CD4-positive, alpha-beta memory T cell (primary cell): ENCODE results near the gene REG1A. TPM values are rescaled to one million over a fixed set of nuclear protein-coding genes. Genes with fewer than 3 reads are reported as not detected.

Source experiments
- CTCF ChIA-PET: fragments of 350-600 bp; sonication (Branson Sonifier 250); formaldehyde crosslinking; loops from one replicate; lab custom pipeline; 2021; ENCODE audit warnings: inconsistent platforms; ENCODE audit not compliant: partially characterized antibody; lab: Charles Lee
- POLR2A ChIA-PET: fragments of 350-600 bp; sonication (Branson Sonifier 250); formaldehyde crosslinking; loops from one replicate; lab custom pipeline; 2021; ENCODE audit not compliant: partially characterized antibody; lab: Charles Lee
- DNase-seq, 5 donors: peaks; one replicate each; pipeline versions ENCODE4 v3.0.0 to v3.0.0-alpha.2; 2020 to 2022; ENCODE audit warnings: mixed read lengths in 1 of 5
- H3K27ac ChIP-seq: one replicate; pipeline ENCODE4 v1.7.0; 2013; ENCODE audit warnings: low read depth, low read length
- H3K27me3 ChIP-seq: 2 replicates; pipeline ENCODE4 v1.7.0; 2013; ENCODE audit warnings: mild to moderate bottlenecking, low read length, moderate library complexity; ENCODE audit not compliant: insufficient read depth
- H3K36me3 ChIP-seq: 2 replicates; pipeline ENCODE4 v1.7.0; 2013; ENCODE audit warnings: mild to moderate bottlenecking, low read length, moderate library complexity; ENCODE audit not compliant: insufficient read depth
- H3K4me1 ChIP-seq: 2 replicates; pipeline ENCODE4 v1.7.0; 2013; ENCODE audit warnings: mild to moderate bottlenecking, low read length, moderate library complexity; ENCODE audit not compliant: insufficient read depth
- H3K4me3 ChIP-seq, 2 donors: one replicate each; pipeline ENCODE4 v1.7.0; 2013; ENCODE audit warnings: low read length in 2 of 2, mild to moderate bottlenecking in 1 of 2
- H3K9me3 ChIP-seq, 2 donors: one replicate each; pipeline ENCODE4 v1.7.0; 2013; ENCODE audit warnings: low read length in 2 of 2, control low read depth in 1 of 2; ENCODE audit not compliant: control insufficient read depth in 1 of 2
- H3K27ac Mint-ChIP-seq, 7 donors: one replicate each; pipeline ENCODE4 v1.8.0; 2020 to 2021; ENCODE audit warnings: mixed read lengths in 7 of 7, mild to moderate bottlenecking in 6 of 7, inconsistent platforms in 3 of 7, moderate library complexity in 3 of 7
- H3K27me3 Mint-ChIP-seq, 2 donors: one replicate each; pipeline ENCODE4 v1.8.0; 2020 to 2021; ENCODE audit warnings: mixed read lengths in 2 of 2
- H3K36me3 Mint-ChIP-seq, 2 donors: one replicate each; pipeline ENCODE4 v1.8.0; 2020 to 2021; ENCODE audit warnings: mixed read lengths in 2 of 2, inconsistent platforms in 1 of 2, mild to moderate bottlenecking in 1 of 2
- H3K4me1 Mint-ChIP-seq, 4 donors: one replicate each; pipeline ENCODE4 v1.8.0; 2020 to 2021; ENCODE audit warnings: mixed read lengths in 4 of 4, mild to moderate bottlenecking in 1 of 4
- H3K4me3 Mint-ChIP-seq, 8 donors: one replicate each; pipeline ENCODE4 v1.8.0; 2020 to 2021; ENCODE audit warnings: mixed read lengths in 8 of 8, mild to moderate bottlenecking in 7 of 8, moderate library complexity in 6 of 8, inconsistent platforms in 3 of 8
- H3K9me3 Mint-ChIP-seq, 8 donors: one replicate each; pipeline ENCODE4 v1.8.0; 2020 to 2021; ENCODE audit warnings: mixed read lengths in 8 of 8, mild to moderate bottlenecking in 5 of 8, inconsistent platforms in 3 of 8, moderate library complexity in 1 of 8
- intact Hi-C: fragments of 100-400 bp; cut with micrococcal nuclease; formaldehyde crosslinking; loops from one replicate; pipeline ENCODE4 v1.15.1; 2023
- polyA plus RNA-seq, 2 donors: library from polyadenylated mRNA; unstranded; fragments of 300-500 nt; fragmentation: Illumina TruSeq; gene quantifications; one replicate each; pipeline ENCODE4 v1.2.3, GENCODE V29; 2021
- total RNA-seq, 2 experiments: library from RNA; stranded (reverse); gene quantifications; one replicate each; pipeline ENCODE4 v1.2.3, GENCODE V29; 2021

REG1A gene
- total and polyA plus RNA-seq, 4 experiments from 2014 or later = not detected

- Mint-ChIP-seq H3K9me3 (peaks cover 4 to 25% (median 14%) of the 10 kb centered on the region in 8 donors), H3K27me3 (no peaks in the 10 kb centered on the region), H3K27ac (no peak overlapping the region), H3K36me3 (no peaks in the 10 kb centered on the region), H3K4me3 (peak overlapping the region in 1 of 8 donors; percentile 32), H3K4me1 (no peaks in the 10 kb centered on the region)
- H3K4me3 ChIP-seq = no peak overlapping the region
- intact Hi-C loops = no loop called here
- ChIA-PET CTCF (no interaction called here), POLR2A (no interaction called here)
- no peaks in the 10 kb centered on the region for H3K27me3 ChIP-seq
- H3K9me3 ChIP-seq = peaks cover 0 to 7% of the 10 kb centered on the region in 2 donors
- no peak overlapping the region for H3K27ac ChIP-seq
- DNase-seq = no peak
- no peaks in the 10 kb centered on the region for H3K4me1 ChIP-seq
- no peaks in the 10 kb centered on the region for H3K36me3 ChIP-seq
Measured at GRCh38 chr2:79159030-79159429, 38.7 kb downstream of the REG1A start.

- H3K4me3 ChIP-seq = no peak within 1 kb of the TSS
- H3K36me3 ChIP-seq = no peaks in the 10 kb centered on the region
- no peaks in the 10 kb centered on the region for H3K4me1 Mint-ChIP-seq
- H3K9me3 Mint-ChIP-seq = peaks cover 4 to 27% (median 13%) of the 10 kb centered on the region in 8 donors
- H3K4me1 ChIP-seq = no peaks in the 10 kb centered on the region
- no peaks in the 10 kb centered on the region for H3K27me3 Mint-ChIP-seq
- H3K27ac ChIP-seq = no peak within 1 kb of the TSS
- peaks cover 0 to 7% of the 10 kb centered on the region in 2 donors for H3K9me3 ChIP-seq
- intact Hi-C loops = no loop called here
- no peaks in the 10 kb centered on the region for H3K36me3 Mint-ChIP-seq
- DNase-seq = no peak
- ChIA-PET CTCF (no interaction called here), POLR2A (no interaction called here)
- peak within 1 kb of the TSS in 1 of 8 donors; percentile 32 for H3K4me3 Mint-ChIP-seq
- H3K27me3 ChIP-seq = no peaks in the 10 kb centered on the region
- H3K27ac Mint-ChIP-seq = no peak within 1 kb of the TSS
Measured at GRCh38 chr2:79159653-79160052, 39.4 kb downstream of the REG1A start, which contains the start of gene REG3A. Gene REG3A (minus strand): TSS chr2:79159753. CDS start chr2:79159405, 348 bp downstream.

- no peak overlapping the region for H3K4me3 Mint-ChIP-seq
- no peaks in the 10 kb centered on the region for H3K27me3 ChIP-seq
- H3K36me3 Mint-ChIP-seq = no peaks in the 10 kb centered on the region
- peaks cover 0 to 7% of the 10 kb centered on the region in 2 donors for H3K9me3 ChIP-seq
- H3K9me3 Mint-ChIP-seq = peaks cover 3 to 23% (median 12%) of the 10 kb centered on the region in 8 donors
- ChIA-PET POLR2A (no interaction called here), CTCF (no interaction called here)
- no peaks in the 10 kb centered on the region for H3K36me3 ChIP-seq
- no peaks in the 10 kb centered on the region for H3K4me1 Mint-ChIP-seq
- H3K27ac Mint-ChIP-seq = no peak overlapping the region
- no peak for DNase-seq
- no peak overlapping the region for H3K27ac ChIP-seq
- no peaks in the 10 kb centered on the region for H3K27me3 Mint-ChIP-seq
- no peaks in the 10 kb centered on the region for H3K4me1 ChIP-seq
- intact Hi-C loops = no loop called here
- H3K4me3 ChIP-seq = no peak overlapping the region
Measured at GRCh38 chr2:79162132-79162531, 41.8 kb downstream of the REG1A start.

GRCh38 chr2:79162801-79163200, 42.5 kb downstream of the REG1A start:
- no peaks in the 10 kb centered on the region for H3K27me3 ChIP-seq
- H3K36me3 Mint-ChIP-seq = no peaks in the 10 kb centered on the region
- intact Hi-C loops = no loop called here

GRCh38 chr2:79171348-79171958, 51.2 kb downstream of the REG1A start:
- no peaks in the 10 kb centered on the region for H3K27me3 ChIP-seq
- DNase-seq = no peak
- H3K9me3 ChIP-seq = no peaks in the 10 kb centered on the region
- Mint-ChIP-seq H3K27ac (no peak overlapping the region), H3K4me3 (no peak overlapping the region), H3K36me3 (no peaks in the 10 kb centered on the region), H3K9me3 (peaks cover 5 to 18% (median 11%) of the 10 kb centered on the region in 8 donors), H3K4me1 (no peaks in the 10 kb centered on the region), H3K27me3 (no peaks in the 10 kb centered on the region)
- H3K36me3 ChIP-seq = no peaks in the 10 kb centered on the region
- intact Hi-C loops = no loop called here
- CTCF ChIA-PET = no interaction called here
- POLR2A ChIA-PET = no interaction called here
- H3K27ac ChIP-seq = no peak overlapping the region
- H3K4me1 ChIP-seq = no peaks in the 10 kb centered on the region
- no peak overlapping the region for H3K4me3 ChIP-seq

More at GRCh38 chr2:79162801-79163200, 42.5 kb downstream of the REG1A start:
- Histone ChIP-seq H3K27ac (no peak overlapping the region), H3K4me1 (no peaks in the 10 kb centered on the region), H3K36me3 (no peaks in the 10 kb centered on the region), H3K9me3 (peaks cover 0 to 7% of the 10 kb centered on the region in 2 donors), H3K4me3 (no peak overlapping the region)
- H3K27ac Mint-ChIP-seq = no peak overlapping the region
- POLR2A ChIA-PET = no interaction called here
- H3K9me3 Mint-ChIP-seq = peaks cover 2 to 24% (median 10%) of the 10 kb centered on the region in 8 donors
- no peak for DNase-seq
- H3K4me1 Mint-ChIP-seq = no peaks in the 10 kb centered on the region
- CTCF ChIA-PET = no interaction called here
- H3K4me3 Mint-ChIP-seq = no peak overlapping the region
- H3K27me3 Mint-ChIP-seq = no peaks in the 10 kb centered on the region

Other genes starting within 250 kb of the REG1A start
- not detected for gene REG3G, start 94.8 kb upstream of the REG1A start, total RNA-seq
- not detected for gene REG3G, start 94.8 kb upstream of the REG1A start, polyA plus RNA-seq
- not detected for gene REG1B, start 32.5 kb upstream of the REG1A start, total RNA-seq
- not detected for gene REG1B, start 32.5 kb upstream of the REG1A start, polyA plus RNA-seq
- gene REG3A, start 39.3 kb downstream of the REG1A start, total RNA-seq = not detected
- not detected for gene REG3A, start 39.3 kb downstream of the REG1A start, polyA plus RNA-seq